Neural progenitor cell (in vitro differentiated cells): ENCODE results near the gene SPRR2A.

Experiments used
- EZH2 ChIP-seq: fragments of 200-600 bp; sonication (generic); IDR thresholded peaks from 2 replicates; pipeline ENCODE4 v1.6.1; 2017; ENCODE audit warnings: antibody characterized with exemption, mild to moderate bottlenecking, moderate library complexity
- TF ChIP-seq, protein P1 (sequence below): fragments of 200-600 bp; sonication (generic); IDR thresholded peaks from 2 replicates; pipeline ENCODE4 v1.5.1; 2017; ENCODE audit warnings: antibody characterized with exemption, mild to moderate bottlenecking

GRCh38 chr1:153070243-153070642, 12.9 kb upstream of the SPRR2A start:
- TF ChIP-seq, protein P1, sequence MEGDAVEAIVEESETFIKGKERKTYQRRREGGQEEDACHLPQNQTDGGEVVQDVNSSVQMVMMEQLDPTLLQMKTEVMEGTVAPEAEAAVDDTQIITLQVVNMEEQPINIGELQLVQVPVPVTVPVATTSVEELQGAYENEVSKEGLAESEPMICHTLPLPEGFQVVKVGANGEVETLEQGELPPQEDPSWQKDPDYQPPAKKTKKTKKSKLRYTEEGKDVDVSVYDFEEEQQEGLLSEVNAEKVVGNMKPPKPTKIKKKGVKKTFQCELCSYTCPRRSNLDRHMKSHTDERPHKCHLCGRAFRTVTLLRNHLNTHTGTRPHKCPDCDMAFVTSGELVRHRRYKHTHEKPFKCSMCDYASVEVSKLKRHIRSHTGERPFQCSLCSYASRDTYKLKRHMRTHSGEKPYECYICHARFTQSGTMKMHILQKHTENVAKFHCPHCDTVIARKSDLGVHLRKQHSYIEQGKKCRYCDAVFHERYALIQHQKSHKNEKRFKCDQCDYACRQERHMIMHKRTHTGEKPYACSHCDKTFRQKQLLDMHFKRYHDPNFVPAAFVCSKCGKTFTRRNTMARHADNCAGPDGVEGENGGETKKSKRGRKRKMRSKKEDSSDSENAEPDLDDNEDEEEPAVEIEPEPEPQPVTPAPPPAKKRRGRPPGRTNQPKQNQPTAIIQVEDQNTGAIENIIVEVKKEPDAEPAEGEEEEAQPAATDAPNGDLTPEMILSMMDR, result no peak
- TF ChIP-seq EZH2, result no peak
